Loucy (cell line): Measurements from ENCODE around the gene SLC5A2.

Experiments
- H2AFZ ChIP-seq: fragments of 200-600 bp; sonication (generic); 2 replicates; pipeline ENCODE4 v1.6.0; 2016; ENCODE audit warnings: antibody characterized with exemption, mild to moderate bottlenecking, low read length, moderate library complexity
- H3F3A ChIP-seq: fragments of 200-600 bp; 2 replicates; pipeline ENCODE4 v1.6.0; 2016; ENCODE audit warnings: antibody characterized with exemption, low read depth, mild to moderate bottlenecking
- H3K27me3 ChIP-seq: fragments of 200-600 bp; sonication (generic); 2 replicates; pipeline ENCODE4 v1.6.1; 2014; ENCODE audit warnings: low read length, mild to moderate bottlenecking; ENCODE audit not compliant: insufficient read depth, poor library complexity, severe bottlenecking
- H3K36me3 ChIP-seq: fragments of 200-600 bp; sonication (generic); 2 replicates; pipeline ENCODE4 v1.6.1; 2016; ENCODE audit warnings: low read length; ENCODE audit not compliant: insufficient read depth
- H3K4me1 ChIP-seq: fragments of 200-600 bp; sonication (generic); 2 replicates; pipeline ENCODE4 v1.5.1; 2014; ENCODE audit warnings: low read length, mild to moderate bottlenecking; ENCODE audit not compliant: insufficient read depth, poor library complexity, severe bottlenecking
- H3K4me2 ChIP-seq: fragments of 200-600 bp; sonication (generic); 2 replicates; pipeline ENCODE4 v1.6.0; 2014; ENCODE audit warnings: antibody characterized with exemption, low read length, low read depth, mild to moderate bottlenecking; ENCODE audit not compliant: poor library complexity, severe bottlenecking
- H3K4me3 ChIP-seq: fragments of 200-600 bp; sonication (generic); 2 replicates; pipeline ENCODE4 v1.5.1; 2014; ENCODE audit warnings: low read length, mild to moderate bottlenecking, mixed read lengths; ENCODE audit not compliant: poor library complexity, severe bottlenecking
- H3K79me2 ChIP-seq: fragments of 200-600 bp; sonication (generic); 2 replicates; pipeline ENCODE4 v1.6.1; 2014; ENCODE audit warnings: low read length; ENCODE audit not compliant: insufficient read depth
- H3K9ac ChIP-seq: fragments of 200-600 bp; sonication (generic); 2 replicates; pipeline ENCODE4 v1.6.0; 2014; ENCODE audit warnings: mild to moderate bottlenecking, low read depth, low read length, moderate library complexity; ENCODE audit not compliant: poor library complexity, severe bottlenecking
- H3K9me2 ChIP-seq: fragments of 200-600 bp; sonication (generic); replicated peaks from 2 replicates; pipeline ENCODE4 v1.6.1; 2016; ENCODE audit warnings: low read depth, low read length, mixed read lengths
- H3K9me3 ChIP-seq: fragments of 200-600 bp; sonication (generic); 2 replicates; pipeline ENCODE4 v1.6.1; 2014; ENCODE audit warnings: mild to moderate bottlenecking, antibody characterized with exemption, low read length, low read depth; ENCODE audit not compliant: insufficient read depth
- H4K20me1 ChIP-seq: fragments of 200-600 bp; sonication (generic); 2 replicates; pipeline ENCODE4 v1.6.0; 2014; ENCODE audit warnings: antibody characterized with exemption, low read length, mild to moderate bottlenecking; ENCODE audit not compliant: insufficient read depth, poor library complexity, severe bottlenecking
- CTCF ChIP-seq: fragments of 200-600 bp; sonication (generic); conservative IDR thresholded peaks from 2 replicates; pipeline ENCODE4 v1.5.1; 2014; ENCODE audit warnings: mild to moderate bottlenecking, antibody characterized with exemption, low read length
- EZH2phosphoT487 ChIP-seq: fragments of 200-600 bp; IDR thresholded peaks from 2 replicates; pipeline ENCODE4 v1.6.1; 2018; ENCODE audit warnings: antibody characterized with exemption, mild to moderate bottlenecking, moderate library complexity, borderline replicate concordance

The SLC5A2 gene

DNA sequence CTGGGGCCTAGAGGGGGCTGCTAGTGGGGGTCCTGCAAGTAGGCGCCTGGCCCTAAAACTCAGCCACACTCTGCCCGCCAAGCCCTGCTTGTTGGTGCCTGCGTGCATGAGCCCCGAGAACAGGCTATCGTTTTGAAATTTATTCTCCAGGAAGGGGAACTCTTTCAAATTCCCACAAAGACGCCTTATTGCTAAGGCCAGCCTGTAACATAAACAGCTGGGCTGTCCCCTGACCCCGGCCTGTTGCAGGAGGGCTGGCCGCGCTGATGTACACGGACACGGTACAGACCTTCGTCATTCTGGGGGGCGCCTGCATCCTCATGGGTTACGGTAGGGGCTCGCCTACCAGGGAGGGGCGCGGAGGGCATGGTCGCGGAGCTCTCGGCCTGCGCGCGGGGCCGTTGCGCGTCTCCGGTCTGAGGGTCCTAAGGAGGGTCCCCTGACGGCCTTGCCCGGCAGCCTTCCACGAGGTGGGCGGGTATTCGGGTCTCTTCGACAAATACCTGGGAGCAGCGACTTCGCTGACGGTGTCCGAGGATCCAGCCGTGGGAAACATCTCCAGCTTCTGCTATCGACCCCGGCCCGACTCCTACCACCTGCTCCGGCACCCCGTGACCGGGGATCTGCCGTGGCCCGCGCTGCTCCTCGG lies 4.3 kb downstream of the SLC5A2 start:
- H3K36me3 ChIP-seq, result peaks cover 9% of the 10 kb centered on the region; the same call in 1 of the 2 replicates
- no peak overlapping the region for H3K9ac ChIP-seq
- no peak for TF ChIP-seq EZH2phosphoT487
- TF ChIP-seq CTCF, result no peak
- H3K79me2 ChIP-seq, result no peaks in the 10 kb centered on the region
- H2AFZ ChIP-seq, result no peak overlapping the region
- H3K9me3 ChIP-seq, result no peaks in the 10 kb centered on the region
- H3K4me1 ChIP-seq, result no peaks in the 10 kb centered on the region
- no peaks in the 10 kb centered on the region for H4K20me1 ChIP-seq
- no peak overlapping the region for H3K4me2 ChIP-seq
- no peaks in the 10 kb centered on the region for H3K9me2 ChIP-seq
- no peaks in the 10 kb centered on the region for H3K27me3 ChIP-seq
- no peaks in the 10 kb centered on the region for H3F3A ChIP-seq
- H3K4me3 ChIP-seq, result peak overlapping the region; percentile 35

DNA sequence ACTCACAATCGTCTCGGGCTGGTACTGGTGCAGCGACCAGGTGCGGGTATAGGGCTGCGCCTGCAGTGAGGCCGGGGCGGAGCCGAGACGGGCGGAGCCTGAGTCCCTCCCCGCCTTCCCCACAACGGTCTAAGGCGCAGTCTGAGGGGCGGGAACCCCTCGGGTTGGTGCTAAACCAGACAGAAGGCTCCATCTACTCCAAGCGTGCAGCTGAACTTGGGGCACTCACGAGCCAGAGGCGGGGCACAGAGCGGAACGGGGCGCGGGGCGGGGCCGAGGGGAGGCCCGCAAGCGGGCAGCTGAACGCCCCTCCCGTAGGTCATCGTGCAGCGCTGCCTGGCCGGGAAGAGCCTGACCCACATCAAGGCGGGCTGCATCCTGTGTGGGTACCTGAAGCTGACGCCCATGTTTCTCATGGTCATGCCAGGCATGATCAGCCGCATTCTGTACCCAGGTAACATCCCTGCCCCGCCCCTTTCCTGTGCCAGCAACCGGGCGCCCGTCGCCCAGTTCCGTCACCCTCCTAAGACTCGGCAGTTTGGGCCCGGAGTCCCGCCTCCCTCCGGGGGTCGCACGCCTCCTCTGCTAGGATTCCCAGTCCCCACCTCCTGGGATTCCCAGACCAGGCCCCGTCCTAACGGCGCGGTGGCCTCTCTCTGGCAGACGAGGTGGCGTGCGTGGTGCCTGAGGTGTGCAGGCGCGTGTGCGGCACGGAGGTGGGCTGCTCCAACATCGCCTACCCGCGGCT lies 5.0 kb downstream of the SLC5A2 start:
- Histone ChIP-seq H3K4me2 (no peak overlapping the region), H3K9me2 (no peaks in the 10 kb centered on the region), H3K36me3 (peaks cover 14% of the 10 kb centered on the region; the same call in 1 of the 2 replicates), H3K27me3 (no peaks in the 10 kb centered on the region), H2AFZ (no peak overlapping the region), H3K79me2 (no peaks in the 10 kb centered on the region), H3K9ac (no peak overlapping the region), H3K4me1 (no peaks in the 10 kb centered on the region), H3K9me3 (no peaks in the 10 kb centered on the region), H4K20me1 (no peaks in the 10 kb centered on the region), H3F3A (no peaks in the 10 kb centered on the region), H3K4me3 (peak overlapping the region; percentile 35)
- TF ChIP-seq EZH2phosphoT487 (no peak), CTCF (no peak)

DNA sequence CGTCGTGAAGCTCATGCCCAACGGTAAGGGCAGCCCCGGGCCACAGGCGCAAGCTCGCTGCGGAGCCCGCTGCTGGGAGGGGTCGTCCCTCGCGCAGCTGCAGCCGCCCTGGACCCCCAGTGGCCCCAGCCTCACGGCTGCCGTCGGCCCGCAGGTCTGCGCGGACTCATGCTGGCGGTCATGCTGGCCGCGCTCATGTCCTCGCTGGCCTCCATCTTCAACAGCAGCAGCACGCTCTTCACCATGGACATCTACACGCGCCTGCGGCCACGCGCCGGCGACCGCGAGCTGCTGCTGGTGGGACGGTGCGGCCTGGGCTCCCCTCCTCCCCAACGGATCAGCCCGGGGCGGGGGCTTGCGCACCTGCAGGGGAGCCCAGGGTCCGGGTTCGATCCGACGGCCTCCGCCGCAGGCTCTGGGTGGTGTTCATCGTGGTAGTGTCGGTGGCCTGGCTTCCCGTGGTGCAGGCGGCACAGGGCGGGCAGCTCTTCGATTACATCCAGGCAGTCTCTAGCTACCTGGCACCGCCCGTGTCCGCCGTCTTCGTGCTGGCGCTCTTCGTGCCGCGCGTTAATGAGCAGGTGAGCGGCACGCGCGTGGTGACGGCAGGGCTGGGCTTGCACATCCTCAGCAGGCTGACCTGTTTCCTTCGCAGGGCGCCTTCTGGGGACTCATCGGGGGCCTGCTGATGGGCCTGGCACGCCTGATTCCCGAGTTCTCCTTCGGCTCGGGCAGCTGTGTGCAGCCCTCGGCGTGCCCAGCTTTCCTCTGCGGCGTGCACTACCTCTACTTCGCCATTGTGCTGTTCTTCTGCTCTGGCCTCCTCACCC lies 5.8 kb downstream of the SLC5A2 start:
- no peak overlapping the region for H3K4me2 ChIP-seq
- H3K27me3 ChIP-seq, result no peaks in the 10 kb centered on the region
- no peaks in the 10 kb centered on the region for H3K9me3 ChIP-seq
- H3F3A ChIP-seq, result no peaks in the 10 kb centered on the region
- H3K4me1 ChIP-seq, result no peaks in the 10 kb centered on the region
- H3K79me2 ChIP-seq, result no peaks in the 10 kb centered on the region
- H3K4me3 ChIP-seq, result no peak overlapping the region
- H4K20me1 ChIP-seq, result no peaks in the 10 kb centered on the region
- H3K9me2 ChIP-seq, result no peaks in the 10 kb centered on the region
- no peak overlapping the region for H3K9ac ChIP-seq
- H3K36me3 ChIP-seq, result peaks cover 22% of the 10 kb centered on the region; the same call in 1 of the 2 replicates
- H2AFZ ChIP-seq, result no peak overlapping the region
- no peak for TF ChIP-seq EZH2phosphoT487
